ENCODE measurements around the gene ALOX15B.
A peak's percentile ranks its signal among the peaks of the same experiment; 100 is the strongest.
"Not testable (repeated sequence)": the region's sequence is repeated elsewhere in the genome, so short reads cannot be mapped to it uniquely, and the experiment has no call there.

The ALOX15B gene

DNA sequence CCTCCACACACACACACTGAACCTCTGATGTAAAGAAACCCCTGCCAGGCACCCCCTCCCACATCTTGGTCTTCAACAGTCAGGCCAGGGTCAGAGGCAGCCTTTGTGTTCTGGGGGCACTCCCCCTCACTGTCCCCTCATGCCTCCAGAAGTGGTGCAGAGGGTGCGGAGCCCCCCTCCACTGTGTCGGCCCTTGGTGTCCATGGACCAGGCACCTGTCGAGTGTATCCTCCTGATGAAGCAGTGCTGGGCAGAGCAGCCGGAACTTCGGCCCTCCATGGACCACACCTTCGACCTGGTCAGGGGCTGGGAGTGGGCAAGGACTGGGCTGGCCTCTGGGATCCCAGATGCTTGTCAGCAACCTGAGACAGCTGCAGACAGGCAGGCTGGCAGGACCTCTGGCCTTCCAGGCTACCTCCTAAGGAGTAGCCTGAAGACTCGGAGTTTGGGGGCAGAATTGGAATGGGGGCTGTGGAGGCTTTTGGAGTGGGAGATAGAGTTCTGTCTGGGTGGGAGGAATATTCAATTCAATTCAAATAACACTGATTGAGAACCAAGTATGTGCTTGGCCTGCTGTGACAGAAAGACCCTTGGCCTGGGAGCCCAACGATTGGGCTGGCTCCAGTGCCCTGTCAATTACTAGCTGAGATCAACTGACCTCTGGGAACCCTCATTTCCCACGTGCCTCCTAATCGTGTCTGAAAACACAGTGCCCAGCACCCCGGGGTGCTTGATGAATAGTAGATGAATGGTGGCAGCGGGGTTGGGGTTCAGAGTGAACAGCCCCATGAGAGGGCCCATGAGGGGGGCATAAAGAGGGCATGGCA is 24.9 kb upstream of the ALOX15B start:
- DNase-seq (ENCODE audit: low spot score): no peak

- DNase-seq (ENCODE audit: low spot score): no peak
Measured at GRCh38 chr17:8014558-8014850, 24.4 kb upstream of the ALOX15B start.

DNA sequence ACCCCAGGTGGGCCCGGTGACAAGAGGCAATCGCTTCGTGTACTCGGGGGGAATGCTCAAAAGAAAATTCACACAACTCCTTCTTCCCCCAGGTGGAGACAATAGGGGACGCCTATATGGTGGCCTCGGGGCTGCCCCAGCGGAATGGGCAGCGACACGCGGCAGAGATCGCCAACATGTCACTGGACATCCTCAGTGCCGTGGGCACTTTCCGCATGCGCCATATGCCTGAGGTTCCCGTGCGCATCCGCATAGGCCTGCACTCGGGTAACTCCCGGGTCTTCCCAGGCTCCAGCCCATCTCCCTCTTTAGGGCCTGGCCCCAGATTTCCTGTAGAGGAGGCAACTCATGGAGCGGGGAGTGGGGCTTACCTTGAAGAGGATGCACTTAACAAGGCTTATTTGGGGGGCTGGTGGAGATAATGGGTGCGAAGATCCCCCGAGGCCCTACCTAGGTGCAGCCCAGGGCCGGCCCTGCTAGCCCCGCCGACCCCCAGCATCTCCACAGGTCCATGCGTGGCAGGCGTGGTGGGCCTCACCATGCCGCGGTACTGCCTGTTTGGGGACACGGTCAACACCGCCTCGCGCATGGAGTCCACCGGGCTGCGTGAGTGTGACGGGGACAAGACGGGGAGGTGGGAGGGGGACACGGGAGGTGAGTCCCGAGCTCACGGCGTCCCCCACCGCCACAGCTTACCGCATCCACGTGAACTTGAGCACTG is 23.5 kb upstream of the ALOX15B start:
- no peak for DNase-seq (ENCODE audit: low spot score)

DNA sequence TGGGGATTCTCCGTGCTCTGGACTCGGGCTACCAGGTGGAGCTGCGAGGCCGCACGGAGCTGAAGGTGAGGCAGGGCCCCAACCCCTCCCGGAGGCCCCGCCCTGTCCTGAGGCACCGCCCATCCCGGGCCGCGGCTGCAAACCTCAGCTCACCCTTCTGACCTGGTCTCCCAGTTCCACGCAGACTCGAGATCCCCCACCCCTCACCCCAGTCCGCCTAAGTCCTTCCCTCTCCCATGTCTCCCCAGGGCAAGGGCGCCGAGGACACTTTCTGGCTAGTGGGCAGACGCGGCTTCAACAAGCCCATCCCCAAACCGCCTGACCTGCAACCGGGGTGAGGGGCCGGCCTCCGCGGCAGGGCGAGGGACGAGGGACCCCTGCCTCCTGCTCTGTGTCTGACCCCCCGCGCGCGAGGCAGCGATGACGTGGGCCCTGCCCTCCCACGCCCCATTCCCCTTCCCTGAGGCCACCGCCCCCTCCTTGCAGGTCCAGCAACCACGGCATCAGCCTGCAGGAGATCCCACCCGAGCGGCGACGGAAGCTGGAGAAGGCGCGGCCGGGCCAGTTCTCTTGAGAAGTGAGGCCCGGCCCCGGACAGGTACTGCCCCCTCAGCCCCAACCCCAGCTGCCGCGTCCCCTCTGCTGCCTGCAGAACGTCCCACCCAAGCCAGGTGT is 22.8 kb upstream of the ALOX15B start:
- no peak for DNase-seq (ENCODE audit: low spot score)

- DNase-seq (ENCODE audit: low spot score): peak; percentile 27
Measured at GRCh38 chr17:8016632-8017424, 22.0 kb upstream of the ALOX15B start.

GRCh38 chr17:8018436-8018835 is 20.4 kb upstream of the ALOX15B start:
- DNase-seq (ENCODE audit: low spot score): no peak

GRCh38 chr17:8019166-8019565 is 19.7 kb upstream of the ALOX15B start:
- DNase-seq (ENCODE audit: low spot score): no peak

GRCh38 chr17:8019665-8020650 is 18.9 kb upstream of the ALOX15B start:
- DNase-seq (ENCODE audit: low spot score): no peak

- no peak for DNase-seq (ENCODE audit: low spot score)
Measured at GRCh38 chr17:8020776-8021564, 17.9 kb upstream of the ALOX15B start.

- DNase-seq (ENCODE audit: low spot score): no peak
Measured at GRCh38 chr17:8021565-8022359, 17.1 kb upstream of the ALOX15B start.

DNA sequence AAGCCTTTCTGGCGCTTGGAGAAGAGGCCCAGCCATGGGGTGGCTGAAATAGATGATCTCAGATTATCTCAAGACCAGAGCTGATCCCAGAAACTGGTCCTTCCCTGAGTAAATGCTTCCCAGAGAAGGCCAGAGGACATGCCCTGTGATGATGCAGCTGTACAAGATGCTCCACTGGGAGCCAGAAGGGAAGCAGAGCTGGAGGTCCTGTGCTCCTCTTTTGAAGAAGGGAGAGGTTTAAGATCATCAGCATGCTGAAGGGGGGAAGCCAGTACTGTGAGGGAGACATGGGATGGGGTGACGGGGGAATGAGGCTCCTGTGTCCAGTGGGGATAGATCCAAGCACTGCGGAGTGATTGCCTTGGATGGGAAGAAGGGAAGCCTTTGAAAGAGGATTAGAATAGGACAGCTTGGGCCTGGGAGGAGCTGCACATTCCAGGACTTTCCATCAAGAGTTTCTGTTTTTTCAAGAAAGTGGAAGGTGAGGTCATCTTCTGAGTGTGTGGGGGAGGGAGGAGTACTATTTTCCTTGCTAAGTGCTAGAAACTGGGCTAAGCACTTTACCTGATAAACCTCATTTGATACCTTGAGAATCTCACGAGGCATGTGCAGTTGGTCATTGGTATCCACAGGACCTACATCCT is 16.4 kb upstream of the ALOX15B start:
- DNase-seq (ENCODE audit: low spot score): no peak

- DNase-seq (ENCODE audit: low spot score): not testable (repeated sequence)
Measured at GRCh38 chr17:8024161-8024560, 14.7 kb upstream of the ALOX15B start.

GRCh38 chr17:8025176-8025911 is 13.5 kb upstream of the ALOX15B start:
- no peak for DNase-seq (ENCODE audit: low spot score)

DNA sequence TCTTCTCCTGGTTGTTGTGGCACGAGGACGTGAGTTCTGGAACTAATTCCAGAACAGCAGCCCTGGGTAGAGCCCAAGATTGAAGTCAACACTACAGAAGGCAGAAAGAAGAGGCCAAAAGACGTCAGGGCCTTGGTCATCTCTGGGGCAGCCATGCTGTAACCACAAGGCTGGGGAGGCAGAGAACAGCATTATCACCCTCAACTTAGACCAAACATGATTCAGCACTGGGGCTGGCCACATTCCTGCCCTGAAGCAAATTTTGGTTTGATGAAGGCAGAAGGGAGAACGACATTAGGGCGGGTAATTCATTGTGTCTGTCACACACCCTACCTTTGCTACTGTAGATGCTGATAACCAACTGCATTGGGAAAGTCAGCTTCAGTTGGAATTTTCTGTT is 9.7 kb upstream of the ALOX15B start:
- DNase-seq (ENCODE audit: low spot score): no peak

DNA sequence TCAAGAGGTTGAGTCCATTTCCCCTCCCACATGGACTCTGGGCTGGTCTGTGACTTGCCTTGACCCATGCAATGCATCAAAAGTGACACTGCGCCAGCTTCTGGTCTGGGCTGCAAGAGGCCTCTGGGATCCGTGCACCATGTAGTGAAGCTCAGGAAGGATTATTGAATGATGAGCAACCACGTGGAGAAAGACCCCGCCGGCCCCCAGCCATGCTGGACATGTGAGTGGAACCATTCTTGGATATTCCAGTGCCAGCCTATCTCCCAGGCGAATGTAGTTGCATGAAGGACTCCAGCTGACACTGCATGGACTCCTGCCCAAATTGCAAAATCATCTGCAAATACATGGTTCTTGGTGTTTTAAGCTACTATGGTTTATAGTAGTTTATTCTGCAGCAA is 7.6 kb upstream of the ALOX15B start:
- no peak for DNase-seq (ENCODE audit: low spot score)

- no peak for DNase-seq (ENCODE audit: low spot score)
Measured at GRCh38 chr17:8031950-8032349, 6.9 kb upstream of the ALOX15B start.

GRCh38 chr17:8032442-8032841 is 6.4 kb upstream of the ALOX15B start:
- no peak for DNase-seq (ENCODE audit: low spot score)

All from SK-N-DZ (cell line).